ENCODE data around the gene EIPR1. TPM values are rescaled to one million over a fixed set of nuclear protein-coding genes. Genes with fewer than 3 reads are reported as not detected.
A peak's percentile ranks its signal among the peaks of the same experiment; 100 is the strongest.

The EIPR1 gene
- total RNA-seq, 1 experiment from 2014 or later, result 27.8 TPM

DNA sequence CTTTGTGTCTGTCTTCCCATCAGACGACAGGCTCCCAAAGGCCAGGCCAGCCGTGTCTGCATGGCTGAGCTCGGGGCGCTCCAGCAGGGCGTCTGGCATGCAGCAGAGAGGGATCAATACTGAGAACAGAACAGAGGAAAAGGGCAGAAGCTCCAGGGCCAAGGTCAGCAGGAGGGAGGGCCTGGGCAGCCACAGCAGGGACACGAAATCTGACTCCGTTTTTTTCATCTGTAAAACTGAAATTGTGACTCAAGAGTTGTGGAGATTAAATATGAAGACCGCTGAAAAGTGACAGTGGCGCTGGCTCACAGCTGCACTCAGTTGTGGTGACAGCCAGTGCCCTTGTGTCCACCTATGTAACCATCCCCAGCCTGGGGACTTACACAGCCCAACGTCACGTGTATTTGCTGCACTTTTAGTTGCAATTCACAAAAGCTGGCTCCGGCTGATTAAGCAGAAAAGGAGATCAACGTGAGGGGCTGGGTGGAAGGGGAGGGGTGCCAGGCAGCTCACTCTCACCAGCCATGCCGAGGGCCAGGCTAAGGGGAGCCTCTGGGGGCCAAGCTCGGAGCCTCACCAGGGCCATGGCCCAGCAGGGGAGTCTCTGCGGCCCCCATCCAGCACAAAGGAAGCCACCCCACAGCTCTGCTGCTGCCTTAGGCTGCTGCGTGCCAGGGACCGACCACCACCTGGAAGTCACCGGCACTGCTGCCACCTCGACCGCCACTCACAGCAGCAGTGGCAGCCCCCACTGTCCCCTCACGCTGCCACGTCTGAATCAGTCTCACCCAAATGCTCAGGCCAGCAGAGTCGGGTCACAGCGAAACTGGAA, 74.7 kb downstream of the EIPR1 start:
- H3K4me2 ChIP-seq (ENCODE audit: insufficient read depth, insufficient read length, low read length), result no peak overlapping the region
- H3T11ph ChIP-seq (ENCODE audit: low read length), result no peak overlapping the region
- H3K27me3 ChIP-seq (ENCODE audit: insufficient read depth, low read length), result no peaks in the 10 kb centered on the region
- H2BK20ac ChIP-seq (ENCODE audit: low read depth, low read length, poor library complexity, severe bottlenecking), result no peak overlapping the region
- H3K23me2 ChIP-seq (ENCODE audit: insufficient read length, low read depth, low read length, poor library complexity, severe bottlenecking), result no peaks in the 10 kb centered on the region
- no peak overlapping the region for H4K8ac ChIP-seq (replicated peaks; ENCODE audit: insufficient read length, low read depth, low read length)
- H2AK5ac ChIP-seq (ENCODE audit: insufficient read length, low read length), result no peak overlapping the region
- no CpG with 5 or more reads among the region's 25 CpGs for WGBS (ENCODE audit: extremely low coverage, insufficient read length, low lambda C conversion rate)
- peak overlapping the region; percentile 17 for H4K5ac ChIP-seq (ENCODE audit: insufficient read length, low read depth, low read length)
- no peaks in the 10 kb centered on the region for H3K79me1 ChIP-seq (ENCODE audit: insufficient read depth, low read depth, low read length, poor library complexity, severe bottlenecking)
- no peak overlapping the region for H3K9ac ChIP-seq (ENCODE audit: extremely low read depth, insufficient read length, low read length)
- H2BK120ac ChIP-seq (ENCODE audit: low read depth, low read length, poor library complexity, severe bottlenecking), result no peak overlapping the region
- H3K79me2 ChIP-seq (ENCODE audit: insufficient read depth, low read length), result 0 out of 2 replicates have a peak, but pooled peaks cover 2% of the 10 kb centered on the region
- H3K9me3 Mint-ChIP-seq, result no peaks in the 10 kb centered on the region; a peak in 1 of 5 replicates
- H3K18ac ChIP-seq (ENCODE audit: insufficient read length, low read depth, low read length), result peak overlapping the region; percentile 47
- peak overlapping the region; percentile 11 to 38; a peak in 3 of 5 replicates for H3K4me3 Mint-ChIP-seq
- no peak overlapping the region for H2BK5ac ChIP-seq (ENCODE audit: insufficient read length, low read length)
- no peaks in the 10 kb centered on the region for H3K9me3 ChIP-seq (ENCODE audit: control insufficient read depth, low read depth, low read length)
- TF ChIP-seq, protein P1, sequence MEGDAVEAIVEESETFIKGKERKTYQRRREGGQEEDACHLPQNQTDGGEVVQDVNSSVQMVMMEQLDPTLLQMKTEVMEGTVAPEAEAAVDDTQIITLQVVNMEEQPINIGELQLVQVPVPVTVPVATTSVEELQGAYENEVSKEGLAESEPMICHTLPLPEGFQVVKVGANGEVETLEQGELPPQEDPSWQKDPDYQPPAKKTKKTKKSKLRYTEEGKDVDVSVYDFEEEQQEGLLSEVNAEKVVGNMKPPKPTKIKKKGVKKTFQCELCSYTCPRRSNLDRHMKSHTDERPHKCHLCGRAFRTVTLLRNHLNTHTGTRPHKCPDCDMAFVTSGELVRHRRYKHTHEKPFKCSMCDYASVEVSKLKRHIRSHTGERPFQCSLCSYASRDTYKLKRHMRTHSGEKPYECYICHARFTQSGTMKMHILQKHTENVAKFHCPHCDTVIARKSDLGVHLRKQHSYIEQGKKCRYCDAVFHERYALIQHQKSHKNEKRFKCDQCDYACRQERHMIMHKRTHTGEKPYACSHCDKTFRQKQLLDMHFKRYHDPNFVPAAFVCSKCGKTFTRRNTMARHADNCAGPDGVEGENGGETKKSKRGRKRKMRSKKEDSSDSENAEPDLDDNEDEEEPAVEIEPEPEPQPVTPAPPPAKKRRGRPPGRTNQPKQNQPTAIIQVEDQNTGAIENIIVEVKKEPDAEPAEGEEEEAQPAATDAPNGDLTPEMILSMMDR (conservative IDR thresholded peaks at IDR 0.05), result no peak
- H3K36me3 Mint-ChIP-seq (ENCODE audit: insufficient read depth in 1 of 3, low read depth in 3 of 3), result peaks cover 3 to 14% (median 4%) of the 10 kb centered on the region in 3 experiments
- peaks cover 33 to 38% of the 10 kb centered on the region in 2 experiments for H3K4me1 Mint-ChIP-seq
- no peak overlapping the region for H4K91ac ChIP-seq (ENCODE audit: insufficient read length, low read depth, low read length)
- H3K14ac ChIP-seq (ENCODE audit: insufficient read depth, low read length), result peak overlapping the region; percentile 67
- peak overlapping the region in 2 of 3 experiments; percentile 80 to 96; a peak in 4 of 7 replicates for H3K27ac Mint-ChIP-seq
- peaks cover 1% of the 10 kb centered on the region; the same call in 1 of the 2 replicates for H3K4me1 ChIP-seq (ENCODE audit: insufficient read depth, low read length)
- no peak overlapping the region for H3K23ac ChIP-seq (ENCODE audit: insufficient read length, low read depth, low read length)
- H3K27me3 Mint-ChIP-seq (ENCODE audit: low read depth), result peaks cover 1% of the 10 kb centered on the region
- no peak overlapping the region for H3K27ac ChIP-seq (ENCODE audit: insufficient read length, low read depth, low read length)
- no peak overlapping the region for H2AFZ ChIP-seq (ENCODE audit: low read length)
- H2BK12ac ChIP-seq (ENCODE audit: insufficient read length, low read depth, low read length), result no peak overlapping the region
- H2BK15ac ChIP-seq (ENCODE audit: low read depth, low read length), result no peak overlapping the region; the same call in 1 of the 2 replicates
- DNase-seq, result no peak
- no peak overlapping the region for H3K56ac ChIP-seq (ENCODE audit: insufficient read length, low read depth, low read length)
- H4K20me1 ChIP-seq (ENCODE audit: control insufficient read depth, insufficient read depth, insufficient read length), result no peaks in the 10 kb centered on the region
- H3K4ac ChIP-seq (ENCODE audit: low read depth, low read length), result no peak overlapping the region
